ENCODE data around the gene CC2D1A.

GRCh38 chr19:13964776-13965175 lies 58.8 kb downstream of the CC2D1A start:
- TF ChIP-seq CTCF (conservative IDR thresholded peaks at IDR 0.05 in 1 of 2, IDR thresholded peaks at IDR 0.05 in 1 of 2; ENCODE audit: extremely low read depth in 1 of 2, insufficient read depth in 1 of 2, low read depth in 1 of 2, low read length in 2 of 2) (no peak), EZH2 (IDR thresholded peaks at IDR 0.05; ENCODE audit: borderline replicate concordance, low read length) (no peak)

Measured in mammary epithelial cell (primary cell).